SK-N-SH (cell line): ENCODE measurements around the gene CCDC6. TPM values are rescaled to one million over a fixed set of nuclear protein-coding genes. Genes with fewer than 3 reads are reported as not detected.

Experiments used
- CTCF ChIA-PET: fragments of 300-600, 350-600 bp; formaldehyde crosslinking; extraction: SDS; loops from one replicate; lab custom pipeline; 2021; lab: Yijun Ruan, JAX
- POLR2A ChIA-PET: fragments of 350-600 bp; sonication (Branson Sonifier 250); formaldehyde crosslinking; extraction: SDS; loops from one replicate; lab custom pipeline; 2020; ENCODE audit warnings: antibody characterized with exemption, inconsistent platforms; lab: Yijun Ruan, JAX
- DNase-seq: peaks from one replicate; pipeline ENCODE4 v3.0.0; 2012
- H2AFZ ChIP-seq: fragments of 200-600 bp; sonication (generic); 2 replicates; pipeline ENCODE4 v1.8.1; 2016; ENCODE audit warnings: antibody characterized with exemption, mild to moderate bottlenecking, low read depth
- H3F3A ChIP-seq: fragments of 200-600 bp; sonication (generic); replicated peaks from 2 replicates; pipeline ENCODE3; 2016; ENCODE audit warnings: antibody characterized with exemption, mild to moderate bottlenecking; ENCODE audit not compliant: insufficient read depth
- H3K27ac ChIP-seq, 2 experiments: fragments of 200-500 bp in 1 of 2; fragments of 200-600 bp in 1 of 2; sonication (Bioruptor generic) in 1 of 2; sonication (generic), shearing (Covaris generic) in 1 of 2; 2 replicates each; pipeline versions ENCODE4 v1.5.1 to v1.6.1; 2014 to 2016; ENCODE audit warnings: low read depth in 2 of 2, inconsistent platforms in 1 of 2, low read length in 1 of 2, mild to moderate bottlenecking in 1 of 2, mixed read lengths in 1 of 2
- H3K27me3 ChIP-seq: fragments of 200-600 bp; sonication (generic), shearing (Covaris generic); 2 replicates; pipeline ENCODE4 v1.6.1; 2016; ENCODE audit warnings: mixed run types; ENCODE audit not compliant: insufficient read depth
- H3K36me3 ChIP-seq, 2 experiments: fragments of 200-500 bp in 1 of 2; fragments of 200-600 bp in 1 of 2; sonication (Bioruptor generic) in 1 of 2; sonication (generic) in 1 of 2; replicated peaks in 1 of 2; 2 replicates each; pipeline versions ENCODE3 to v1.5.1; 2014 to 2016; ENCODE audit warnings: low read length in 1 of 2, mild to moderate bottlenecking in 1 of 2; ENCODE audit not compliant: insufficient read depth in 2 of 2, control insufficient read depth in 1 of 2
- H3K4me1 ChIP-seq, 2 experiments: fragments of 200-500 bp in 1 of 2; fragments of 200-600 bp in 1 of 2; sonication (Bioruptor generic) in 1 of 2; sonication (generic), shearing (Covaris generic) in 1 of 2; 2 replicates each; pipeline versions ENCODE4 v1.5.1 to v1.6.1; 2014 to 2016; ENCODE audit warnings: low read depth in 1 of 2, low read length in 1 of 2, mixed run types in 1 of 2; ENCODE audit not compliant: insufficient read depth in 2 of 2, control insufficient read depth in 1 of 2
- H3K4me2 ChIP-seq: fragments of 200-600 bp; sonication (generic), shearing (Covaris generic); 2 replicates; pipeline ENCODE4 v1.6.1; 2017; ENCODE audit warnings: mixed run types
- H3K4me3 ChIP-seq, 2 experiments: fragments of 200-500 bp in 1 of 2; fragments of 200-600 bp in 1 of 2; sonication (Bioruptor generic) in 1 of 2; sonication (generic), shearing (Covaris generic) in 1 of 2; 2 replicates each; pipeline versions ENCODE4 v1.5.1 to v1.8.1; 2014 to 2016; ENCODE audit warnings: low read depth in 2 of 2, inconsistent platforms in 1 of 2, low read length in 1 of 2, mild to moderate bottlenecking in 1 of 2, mixed read lengths in 1 of 2, moderate library complexity in 1 of 2
- H3K79me2 ChIP-seq: fragments of 200-600 bp; sonication (generic); 2 replicates; pipeline ENCODE4 v1.8.1; 2017; ENCODE audit warnings: mild to moderate bottlenecking; ENCODE audit not compliant: insufficient read depth
- H3K9ac ChIP-seq: fragments of 200-600 bp; sonication (generic); 2 replicates; pipeline ENCODE4 v1.6.1; 2017; ENCODE audit warnings: mixed run types
- H3K9me2 ChIP-seq: fragments of 200-600 bp; sonication (generic); 2 replicates; pipeline ENCODE4 v1.6.1; 2017; ENCODE audit warnings: mixed run types
- H3K9me3 ChIP-seq: fragments of 200-600 bp; sonication (generic); 2 replicates; pipeline ENCODE4 v1.6.1; 2017; ENCODE audit warnings: mixed run types, mild to moderate bottlenecking, moderate library complexity
- H4K20me1 ChIP-seq: fragments of 200-600 bp; sonication (generic); 2 replicates; pipeline ENCODE4 v1.6.1; 2017; ENCODE audit warnings: mild to moderate bottlenecking, mixed run types; ENCODE audit not compliant: insufficient read depth
- ELF1 ChIP-seq: IDR thresholded peaks from 2 replicates; pipeline ENCODE4 v1.4.0; 2012
- FOXM1 ChIP-seq: IDR thresholded peaks from 2 replicates; pipeline ENCODE4 v1.4.0; 2012; ENCODE audit warnings: low read depth, mild to moderate bottlenecking
- GATA2 ChIP-seq: sonication (generic); formaldehyde crosslinking; IDR thresholded peaks from 2 replicates; pipeline ENCODE4 v1.5.0; 2020; ENCODE audit warnings: mild to moderate bottlenecking, missing genetic modification reagents
- MEF2A ChIP-seq: IDR thresholded peaks from 2 replicates; pipeline ENCODE4 v1.4.0; 2012; ENCODE audit warnings: low read depth, borderline replicate concordance
- NFIC ChIP-seq: IDR thresholded peaks from 2 replicates; pipeline ENCODE4 v1.4.0; 2012; ENCODE audit warnings: borderline replicate concordance
- POLR2AphosphoS5 ChIP-seq: IDR thresholded peaks from 2 replicates; pipeline ENCODE4 v1.6.1; 2012; ENCODE audit warnings: low read depth, low read length
- RAD21 ChIP-seq: IDR thresholded peaks from 2 replicates; pipeline ENCODE4 v1.6.1; 2012; ENCODE audit warnings: mild to moderate bottlenecking, low read length
- RFX5 ChIP-seq: IDR thresholded peaks from 2 replicates; pipeline ENCODE4 v1.6.1; 2012; ENCODE audit warnings: mild to moderate bottlenecking, improper control_type of control experiment, low read length
- RXRA ChIP-seq: IDR thresholded peaks from 2 replicates; pipeline ENCODE4 v1.4.0; 2012; ENCODE audit warnings: low read depth, mild to moderate bottlenecking, borderline replicate concordance
- TAF1 ChIP-seq: IDR thresholded peaks from 2 replicates; pipeline ENCODE4 v1.6.1; 2012; ENCODE audit warnings: low read depth, mild to moderate bottlenecking, low read length, moderate library complexity, borderline replicate concordance
- WGBS: methylation state at CpG from one replicate; pipeline ENCODE4 v1.1.6; 2017; ENCODE audit warnings: low lambda C conversion rate; 5-methylcytosine and 5-hydroxymethylcytosine counted together
- polyA plus RNA-seq, 3 experiments: library from polyadenylated mRNA; depleted of rRNA; stranded (reverse); fragments of >200 nt; gene quantifications; 2 replicates each; pipeline ENCODE4 v1.2.3, GENCODE V29; 2012
- TF ChIP-seq, protein P1 (sequence below): IDR thresholded peaks from 2 replicates; pipeline ENCODE4 v1.6.1; 2012; ENCODE audit warnings: mild to moderate bottlenecking, low read depth, low read length, moderate library complexity
- TF ChIP-seq, protein P2 (sequence below): IDR thresholded peaks from 2 replicates; pipeline ENCODE4 v1.4.0; 2012; ENCODE audit warnings: low read depth
- TF ChIP-seq, protein P3 (sequence below): IDR thresholded peaks from 2 replicates; pipeline ENCODE4 v1.4.0; 2012; ENCODE audit warnings: low read depth, borderline replicate concordance
- TF ChIP-seq, protein P4 (sequence below): fragments of 150-350 bp; IDR thresholded peaks from 2 replicates; pipeline ENCODE4 v1.6.1; 2016; ENCODE audit warnings: mild to moderate bottlenecking, low read depth, low read length
- TF ChIP-seq, protein P5 (sequence below): fragments of 150-350 bp; IDR thresholded peaks from 2 replicates; pipeline ENCODE4 v1.6.1; 2017; ENCODE audit warnings: antibody characterized with exemption, low read length, low read depth, borderline replicate concordance
- TF ChIP-seq, protein P6 (sequence below): fragments of 200-600 bp; sonication (generic); IDR thresholded peaks from 2 replicates; pipeline ENCODE4 v1.6.1; 2017; ENCODE audit warnings: antibody characterized with exemption, mild to moderate bottlenecking, moderate library complexity
- TF ChIP-seq, protein P7 (sequence below): IDR thresholded peaks from 2 replicates; pipeline ENCODE4; 2012

Gene CCDC6
- polyA plus RNA-seq, 1 of the 3 experiments (the other 2 are of a cell fraction) = 10.8 TPM

DNA sequence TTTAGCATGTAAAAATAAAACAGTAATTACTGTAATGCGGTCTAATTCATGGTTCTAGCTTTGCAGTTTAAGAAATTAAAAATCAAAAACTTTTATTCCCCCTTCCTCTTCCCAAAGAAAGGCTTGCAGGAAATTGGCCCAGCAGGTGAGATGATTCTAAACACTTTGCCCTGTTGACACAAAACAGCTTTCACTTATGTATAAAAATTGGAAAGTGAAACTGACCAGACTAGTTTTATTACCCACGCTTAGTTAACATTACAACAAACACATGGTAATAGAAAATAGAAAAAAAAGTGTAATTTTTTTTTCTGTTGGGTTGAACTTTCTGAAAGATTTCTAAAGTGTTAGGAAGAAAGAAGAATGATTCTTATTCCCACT, 1.2 kb upstream of the CCDC6 start (continued):
- TF ChIP-seq, protein P1, sequence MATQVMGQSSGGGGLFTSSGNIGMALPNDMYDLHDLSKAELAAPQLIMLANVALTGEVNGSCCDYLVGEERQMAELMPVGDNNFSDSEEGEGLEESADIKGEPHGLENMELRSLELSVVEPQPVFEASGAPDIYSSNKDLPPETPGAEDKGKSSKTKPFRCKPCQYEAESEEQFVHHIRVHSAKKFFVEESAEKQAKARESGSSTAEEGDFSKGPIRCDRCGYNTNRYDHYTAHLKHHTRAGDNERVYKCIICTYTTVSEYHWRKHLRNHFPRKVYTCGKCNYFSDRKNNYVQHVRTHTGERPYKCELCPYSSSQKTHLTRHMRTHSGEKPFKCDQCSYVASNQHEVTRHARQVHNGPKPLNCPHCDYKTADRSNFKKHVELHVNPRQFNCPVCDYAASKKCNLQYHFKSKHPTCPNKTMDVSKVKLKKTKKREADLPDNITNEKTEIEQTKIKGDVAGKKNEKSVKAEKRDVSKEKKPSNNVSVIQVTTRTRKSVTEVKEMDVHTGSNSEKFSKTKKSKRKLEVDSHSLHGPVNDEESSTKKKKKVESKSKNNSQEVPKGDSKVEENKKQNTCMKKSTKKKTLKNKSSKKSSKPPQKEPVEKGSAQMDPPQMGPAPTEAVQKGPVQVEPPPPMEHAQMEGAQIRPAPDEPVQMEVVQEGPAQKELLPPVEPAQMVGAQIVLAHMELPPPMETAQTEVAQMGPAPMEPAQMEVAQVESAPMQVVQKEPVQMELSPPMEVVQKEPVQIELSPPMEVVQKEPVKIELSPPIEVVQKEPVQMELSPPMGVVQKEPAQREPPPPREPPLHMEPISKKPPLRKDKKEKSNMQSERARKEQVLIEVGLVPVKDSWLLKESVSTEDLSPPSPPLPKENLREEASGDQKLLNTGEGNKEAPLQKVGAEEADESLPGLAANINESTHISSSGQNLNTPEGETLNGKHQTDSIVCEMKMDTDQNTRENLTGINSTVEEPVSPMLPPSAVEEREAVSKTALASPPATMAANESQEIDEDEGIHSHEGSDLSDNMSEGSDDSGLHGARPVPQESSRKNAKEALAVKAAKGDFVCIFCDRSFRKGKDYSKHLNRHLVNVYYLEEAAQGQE = no peak
- TF ChIP-seq NFIC (no peak), RXRA (no peak), TAF1 (no peak), POLR2AphosphoS5 (no peak), RAD21 (no peak), FOXM1 (no peak), RFX5 (no peak), ELF1 (no peak)
- TF ChIP-seq, protein P2, sequence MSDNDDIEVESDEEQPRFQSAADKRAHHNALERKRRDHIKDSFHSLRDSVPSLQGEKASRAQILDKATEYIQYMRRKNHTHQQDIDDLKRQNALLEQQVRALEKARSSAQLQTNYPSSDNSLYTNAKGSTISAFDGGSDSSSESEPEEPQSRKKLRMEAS = no peak
- TF ChIP-seq, protein P3, sequence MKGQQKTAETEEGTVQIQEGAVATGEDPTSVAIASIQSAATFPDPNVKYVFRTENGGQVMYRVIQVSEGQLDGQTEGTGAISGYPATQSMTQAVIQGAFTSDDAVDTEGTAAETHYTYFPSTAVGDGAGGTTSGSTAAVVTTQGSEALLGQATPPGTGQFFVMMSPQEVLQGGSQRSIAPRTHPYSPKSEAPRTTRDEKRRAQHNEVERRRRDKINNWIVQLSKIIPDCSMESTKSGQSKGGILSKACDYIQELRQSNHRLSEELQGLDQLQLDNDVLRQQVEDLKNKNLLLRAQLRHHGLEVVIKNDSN = no peak
- TF ChIP-seq, protein P4, sequence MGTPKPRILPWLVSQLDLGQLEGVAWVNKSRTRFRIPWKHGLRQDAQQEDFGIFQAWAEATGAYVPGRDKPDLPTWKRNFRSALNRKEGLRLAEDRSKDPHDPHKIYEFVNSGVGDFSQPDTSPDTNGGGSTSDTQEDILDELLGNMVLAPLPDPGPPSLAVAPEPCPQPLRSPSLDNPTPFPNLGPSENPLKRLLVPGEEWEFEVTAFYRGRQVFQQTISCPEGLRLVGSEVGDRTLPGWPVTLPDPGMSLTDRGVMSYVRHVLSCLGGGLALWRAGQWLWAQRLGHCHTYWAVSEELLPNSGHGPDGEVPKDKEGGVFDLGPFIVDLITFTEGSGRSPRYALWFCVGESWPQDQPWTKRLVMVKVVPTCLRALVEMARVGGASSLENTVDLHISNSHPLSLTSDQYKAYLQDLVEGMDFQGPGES = no peak
- TF ChIP-seq, protein P5, sequence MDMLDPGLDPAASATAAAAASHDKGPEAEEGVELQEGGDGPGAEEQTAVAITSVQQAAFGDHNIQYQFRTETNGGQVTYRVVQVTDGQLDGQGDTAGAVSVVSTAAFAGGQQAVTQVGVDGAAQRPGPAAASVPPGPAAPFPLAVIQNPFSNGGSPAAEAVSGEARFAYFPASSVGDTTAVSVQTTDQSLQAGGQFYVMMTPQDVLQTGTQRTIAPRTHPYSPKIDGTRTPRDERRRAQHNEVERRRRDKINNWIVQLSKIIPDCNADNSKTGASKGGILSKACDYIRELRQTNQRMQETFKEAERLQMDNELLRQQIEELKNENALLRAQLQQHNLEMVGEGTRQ = no peak

DNA sequence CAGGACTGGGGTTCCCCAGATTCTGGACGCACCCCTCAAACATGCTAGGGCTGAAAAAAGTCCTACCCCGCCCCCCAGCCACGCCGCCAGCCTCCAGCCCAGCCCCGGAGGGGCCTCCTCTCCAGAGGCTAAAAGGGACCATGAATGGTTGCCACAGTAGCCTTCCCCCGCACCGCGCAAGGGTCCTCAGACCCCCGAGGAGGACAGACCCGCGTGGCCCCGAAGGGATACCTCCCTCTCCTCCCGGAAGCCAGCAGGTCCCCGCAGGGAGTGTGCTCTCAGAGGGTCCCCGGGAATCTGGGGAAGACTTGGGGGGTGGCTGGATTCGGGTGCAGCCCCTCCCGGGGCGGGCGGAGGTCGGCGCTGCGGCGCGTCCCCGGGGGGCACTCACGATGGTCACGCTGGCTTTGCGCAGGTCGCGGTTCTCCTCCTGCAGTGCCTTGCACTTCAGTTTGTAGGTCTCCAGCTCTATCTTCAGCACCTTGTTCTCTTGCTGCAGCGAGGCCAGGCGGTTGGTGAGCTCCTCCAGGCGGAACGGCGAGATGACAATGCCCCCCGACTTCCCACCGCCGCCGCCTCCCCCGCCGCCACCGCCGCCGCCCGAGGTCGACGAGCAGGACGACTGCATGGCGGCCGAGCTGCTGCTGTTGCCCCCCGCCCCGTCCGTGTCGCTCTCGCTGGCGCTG, 482 bp downstream of the CCDC6 start:
- POLR2A ChIA-PET = interaction anchor here (0.8 to 1.3 kb wide), 7 partner anchors 10 to 729 kb away, joined by 3 to 4 read pairs (median 3); partner anchors contain the start of genes PHYHIPL and SLC16A9
- no peaks in the 10 kb centered on the region for H3K9me2 ChIP-seq
- H3K27ac ChIP-seq = peak overlapping the region; percentile 76 to 80; a peak in 3 of 4 replicates
- WGBS = 0% methylated on average over 20 of the region's 56 CpGs
- peaks cover 34% of the 10 kb centered on the region for H4K20me1 ChIP-seq
- H3F3A ChIP-seq = peaks cover 22% of the 10 kb centered on the region
- TF ChIP-seq, protein P6, sequence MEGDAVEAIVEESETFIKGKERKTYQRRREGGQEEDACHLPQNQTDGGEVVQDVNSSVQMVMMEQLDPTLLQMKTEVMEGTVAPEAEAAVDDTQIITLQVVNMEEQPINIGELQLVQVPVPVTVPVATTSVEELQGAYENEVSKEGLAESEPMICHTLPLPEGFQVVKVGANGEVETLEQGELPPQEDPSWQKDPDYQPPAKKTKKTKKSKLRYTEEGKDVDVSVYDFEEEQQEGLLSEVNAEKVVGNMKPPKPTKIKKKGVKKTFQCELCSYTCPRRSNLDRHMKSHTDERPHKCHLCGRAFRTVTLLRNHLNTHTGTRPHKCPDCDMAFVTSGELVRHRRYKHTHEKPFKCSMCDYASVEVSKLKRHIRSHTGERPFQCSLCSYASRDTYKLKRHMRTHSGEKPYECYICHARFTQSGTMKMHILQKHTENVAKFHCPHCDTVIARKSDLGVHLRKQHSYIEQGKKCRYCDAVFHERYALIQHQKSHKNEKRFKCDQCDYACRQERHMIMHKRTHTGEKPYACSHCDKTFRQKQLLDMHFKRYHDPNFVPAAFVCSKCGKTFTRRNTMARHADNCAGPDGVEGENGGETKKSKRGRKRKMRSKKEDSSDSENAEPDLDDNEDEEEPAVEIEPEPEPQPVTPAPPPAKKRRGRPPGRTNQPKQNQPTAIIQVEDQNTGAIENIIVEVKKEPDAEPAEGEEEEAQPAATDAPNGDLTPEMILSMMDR = no peak
- TF ChIP-seq, protein P3 = no peak
- TF ChIP-seq RFX5 (no peak), GATA2 (CRISPR knock-in tag) (no peak), MEF2A (no peak)
- TF ChIP-seq, protein P7, sequence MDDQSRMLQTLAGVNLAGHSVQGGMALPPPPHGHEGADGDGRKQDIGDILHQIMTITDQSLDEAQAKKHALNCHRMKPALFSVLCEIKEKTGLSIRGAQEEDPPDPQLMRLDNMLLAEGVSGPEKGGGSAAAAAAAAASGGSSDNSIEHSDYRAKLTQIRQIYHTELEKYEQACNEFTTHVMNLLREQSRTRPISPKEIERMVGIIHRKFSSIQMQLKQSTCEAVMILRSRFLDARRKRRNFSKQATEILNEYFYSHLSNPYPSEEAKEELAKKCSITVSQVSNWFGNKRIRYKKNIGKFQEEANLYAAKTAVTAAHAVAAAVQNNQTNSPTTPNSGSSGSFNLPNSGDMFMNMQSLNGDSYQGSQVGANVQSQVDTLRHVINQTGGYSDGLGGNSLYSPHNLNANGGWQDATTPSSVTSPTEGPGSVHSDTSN = no peak
- TF ChIP-seq, all 33 proteins: peak for 0
- Histone ChIP-seq H3K9me3 (no peaks in the 10 kb centered on the region), H3K79me2 (peaks cover 51% of the 10 kb centered on the region), H3K4me3 (peak overlapping the region; percentile 85 to 100), H3K27me3 (no peaks in the 10 kb centered on the region), H2AFZ (peak overlapping the region; percentile 88), H3K4me2 (peak overlapping the region; percentile 97), H3K36me3 (peaks cover 0 to 8% of the 10 kb centered on the region in 2 experiments), H3K9ac (peak overlapping the region; percentile 84), H3K4me1 (peaks cover 9 to 10% of the 10 kb centered on the region in 2 experiments; a peak in 3 of 4 replicates)
- DNase-seq = peak; percentile 49
- CTCF ChIA-PET = interaction anchor here (0.6 to 3.2 kb wide), 31 partner anchors 8 to 814 kb away, joined by 3 to 22 read pairs (median 4); no protein-coding TSS in a partner anchor
